Glutamatergic neuron (in vitro differentiated cells): ENCODE data around the gene FBLN1. TPM values are rescaled to one million over a fixed set of nuclear protein-coding genes. Genes with fewer than 3 reads are reported as not detected.
A peak's percentile ranks its signal among the peaks of the same experiment; 100 is the strongest.

ENCODE experiments used
- DNase-seq: peaks from one replicate; pipeline ENCODE4 v3.0.0; 2022
- H3K27ac Mint-ChIP-seq: one replicate; pipeline ENCODE4 v1.8.0; 2020; ENCODE audit warnings: mild to moderate bottlenecking, mixed read lengths, inconsistent platforms; ENCODE audit not compliant: unreplicated experiment
- H3K27me3 Mint-ChIP-seq: one replicate; pipeline ENCODE4 v1.8.0; 2020; ENCODE audit warnings: mild to moderate bottlenecking, moderate library complexity, mixed read lengths, inconsistent platforms; ENCODE audit not compliant: unreplicated experiment
- H3K36me3 Mint-ChIP-seq: one replicate; pipeline ENCODE4 v1.8.0; 2020; ENCODE audit warnings: mild to moderate bottlenecking, mixed read lengths, inconsistent platforms; ENCODE audit not compliant: unreplicated experiment
- H3K4me1 Mint-ChIP-seq: one replicate; pipeline ENCODE4 v1.8.0; 2020; ENCODE audit warnings: mild to moderate bottlenecking, low read depth, mixed read lengths, inconsistent platforms; ENCODE audit not compliant: unreplicated experiment
- H3K4me3 Mint-ChIP-seq: one replicate; pipeline ENCODE4 v1.8.0; 2020; ENCODE audit warnings: mild to moderate bottlenecking, mixed read lengths, inconsistent platforms; ENCODE audit not compliant: unreplicated experiment
- H3K9me3 Mint-ChIP-seq: one replicate; pipeline ENCODE4 v1.8.0; 2020; ENCODE audit warnings: mild to moderate bottlenecking, moderate library complexity, mixed read lengths, inconsistent platforms; ENCODE audit not compliant: unreplicated experiment
- total RNA-seq: library from RNA; stranded (reverse); fragmentation: NEBNext Ultra II Directional; extraction: Animal tissue kit (Norgen Biotek cat#: 25700); gene quantifications from one replicate; pipeline ENCODE4 v1.2.1, GENCODE V29; 2021; ENCODE audit not compliant: unreplicated experiment
- TF ChIP-seq, protein P1 (sequence below): fragments of 200-600 bp; sonication (generic); IDR thresholded peaks from one replicate; pipeline ENCODE4 v1.5.0; 2021; ENCODE audit not compliant: partially characterized antibody, unreplicated experiment

FBLN1 gene
- total RNA-seq, 1 donor from 2014 or later = 184 TPM

DNA sequence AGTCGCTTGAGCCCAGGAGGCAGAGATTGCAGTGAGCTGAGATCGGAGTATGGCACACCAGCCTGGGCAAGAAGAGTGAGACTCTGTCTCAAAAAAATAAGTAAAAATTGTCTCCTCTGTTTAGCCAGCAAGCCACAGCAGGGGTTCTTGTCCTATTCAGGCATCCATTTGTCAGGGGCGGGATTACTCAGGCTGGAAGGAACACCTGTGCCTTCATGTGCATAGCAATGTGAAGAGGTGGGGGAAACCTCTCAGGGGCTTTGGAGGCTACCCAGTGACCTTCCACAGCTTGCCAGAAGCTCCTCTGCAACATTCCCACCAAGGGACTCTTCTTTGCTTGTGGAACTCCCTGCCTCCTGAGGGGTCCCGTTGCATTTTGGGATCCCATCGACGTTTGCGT is 63.3 kb downstream of the FBLN1 start:
- Mint-ChIP-seq H3K27me3 (peaks cover 4% of the 10 kb centered on the region), H3K4me1 (no peaks in the 10 kb centered on the region), H3K9me3 (peaks cover 13% of the 10 kb centered on the region), H3K36me3 (peaks cover 39% of the 10 kb centered on the region), H3K4me3 (no peak overlapping the region), H3K27ac (no peak overlapping the region)
- TF ChIP-seq, protein P1, sequence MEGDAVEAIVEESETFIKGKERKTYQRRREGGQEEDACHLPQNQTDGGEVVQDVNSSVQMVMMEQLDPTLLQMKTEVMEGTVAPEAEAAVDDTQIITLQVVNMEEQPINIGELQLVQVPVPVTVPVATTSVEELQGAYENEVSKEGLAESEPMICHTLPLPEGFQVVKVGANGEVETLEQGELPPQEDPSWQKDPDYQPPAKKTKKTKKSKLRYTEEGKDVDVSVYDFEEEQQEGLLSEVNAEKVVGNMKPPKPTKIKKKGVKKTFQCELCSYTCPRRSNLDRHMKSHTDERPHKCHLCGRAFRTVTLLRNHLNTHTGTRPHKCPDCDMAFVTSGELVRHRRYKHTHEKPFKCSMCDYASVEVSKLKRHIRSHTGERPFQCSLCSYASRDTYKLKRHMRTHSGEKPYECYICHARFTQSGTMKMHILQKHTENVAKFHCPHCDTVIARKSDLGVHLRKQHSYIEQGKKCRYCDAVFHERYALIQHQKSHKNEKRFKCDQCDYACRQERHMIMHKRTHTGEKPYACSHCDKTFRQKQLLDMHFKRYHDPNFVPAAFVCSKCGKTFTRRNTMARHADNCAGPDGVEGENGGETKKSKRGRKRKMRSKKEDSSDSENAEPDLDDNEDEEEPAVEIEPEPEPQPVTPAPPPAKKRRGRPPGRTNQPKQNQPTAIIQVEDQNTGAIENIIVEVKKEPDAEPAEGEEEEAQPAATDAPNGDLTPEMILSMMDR = no peak
- no peak for DNase-seq

DNA sequence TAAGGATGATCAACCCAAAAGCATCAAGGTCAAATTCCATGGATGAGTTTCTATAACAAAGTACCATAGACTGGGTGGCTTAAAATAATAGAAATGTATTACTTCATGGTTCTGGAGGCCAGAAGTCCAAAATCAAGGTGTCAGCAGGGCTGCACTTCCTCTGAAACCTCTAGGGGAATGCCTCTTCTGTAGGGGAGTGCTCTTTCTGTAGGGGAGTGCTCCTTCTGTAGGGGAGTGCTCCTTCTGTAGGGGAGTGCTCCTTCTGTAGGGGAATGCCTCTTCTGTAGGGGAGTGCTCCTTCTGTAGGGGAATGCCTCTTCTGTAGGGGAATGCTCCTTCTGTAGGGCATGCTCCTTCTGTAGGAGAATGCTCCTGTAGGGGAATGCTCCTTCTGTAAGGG is 65.5 kb downstream of the FBLN1 start:
- Mint-ChIP-seq H3K9me3 (peaks cover 12% of the 10 kb centered on the region), H3K4me3 (no peak overlapping the region), H3K4me1 (no peaks in the 10 kb centered on the region), H3K36me3 (peaks cover 25% of the 10 kb centered on the region), H3K27me3 (peaks cover 4% of the 10 kb centered on the region), H3K27ac (no peak overlapping the region)
- TF ChIP-seq, protein P1 = no peak
- DNase-seq = no peak

DNA sequence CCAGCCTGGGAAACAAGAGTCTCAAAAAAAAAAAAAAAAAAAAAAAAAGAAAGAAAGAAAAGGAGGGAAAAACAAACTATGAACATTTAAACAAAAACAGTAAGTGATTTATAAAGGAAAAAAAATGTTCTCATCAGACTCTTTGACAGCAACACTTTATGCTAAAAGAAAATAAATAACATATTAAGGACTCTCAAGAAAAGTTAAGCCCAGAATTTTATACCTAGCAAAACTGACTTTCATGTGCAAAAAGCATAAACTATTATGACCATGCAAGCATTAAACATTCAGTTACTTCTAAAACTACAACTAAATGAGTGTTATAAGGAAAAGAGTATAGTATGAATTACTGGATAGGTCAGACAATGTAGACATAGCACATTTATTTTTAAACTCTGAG is 68.4 kb downstream of the FBLN1 start:
- H3K36me3 Mint-ChIP-seq = peaks cover 18% of the 10 kb centered on the region
- H3K9me3 Mint-ChIP-seq = peaks cover 9% of the 10 kb centered on the region
- DNase-seq = no peak
- no peak overlapping the region for H3K4me3 Mint-ChIP-seq
- peaks cover 3% of the 10 kb centered on the region for H3K4me1 Mint-ChIP-seq
- peaks cover 4% of the 10 kb centered on the region for H3K27me3 Mint-ChIP-seq
- TF ChIP-seq, protein P1 = no peak
- H3K27ac Mint-ChIP-seq = no peak overlapping the region

DNA sequence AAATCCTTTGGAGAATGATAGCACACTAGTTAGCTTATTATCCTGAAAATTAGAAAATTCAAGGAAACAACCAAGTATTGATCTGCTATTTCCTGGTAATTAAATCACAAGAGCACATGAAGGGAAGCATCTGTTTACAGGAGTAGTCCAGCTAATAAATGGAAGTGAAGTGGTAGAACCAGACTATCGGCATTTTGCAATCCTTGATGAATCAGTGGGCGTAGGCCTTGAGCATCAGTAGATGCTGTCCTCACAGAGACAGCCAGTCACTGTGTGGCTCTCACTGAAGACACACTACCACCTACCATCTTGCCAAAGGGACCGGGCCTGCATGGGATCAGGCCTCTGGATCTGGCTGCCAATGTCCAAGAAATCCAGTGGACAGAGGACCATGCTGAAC is 69.8 kb downstream of the FBLN1 start:
- peaks cover 6% of the 10 kb centered on the region for H3K27me3 Mint-ChIP-seq
- no peak overlapping the region for H3K4me3 Mint-ChIP-seq
- TF ChIP-seq, protein P1 = no peak
- no peak for DNase-seq
- peaks cover 18% of the 10 kb centered on the region for H3K36me3 Mint-ChIP-seq
- no peak overlapping the region for H3K27ac Mint-ChIP-seq
- peaks cover 9% of the 10 kb centered on the region for H3K9me3 Mint-ChIP-seq
- H3K4me1 Mint-ChIP-seq = peaks cover 3% of the 10 kb centered on the region

DNA sequence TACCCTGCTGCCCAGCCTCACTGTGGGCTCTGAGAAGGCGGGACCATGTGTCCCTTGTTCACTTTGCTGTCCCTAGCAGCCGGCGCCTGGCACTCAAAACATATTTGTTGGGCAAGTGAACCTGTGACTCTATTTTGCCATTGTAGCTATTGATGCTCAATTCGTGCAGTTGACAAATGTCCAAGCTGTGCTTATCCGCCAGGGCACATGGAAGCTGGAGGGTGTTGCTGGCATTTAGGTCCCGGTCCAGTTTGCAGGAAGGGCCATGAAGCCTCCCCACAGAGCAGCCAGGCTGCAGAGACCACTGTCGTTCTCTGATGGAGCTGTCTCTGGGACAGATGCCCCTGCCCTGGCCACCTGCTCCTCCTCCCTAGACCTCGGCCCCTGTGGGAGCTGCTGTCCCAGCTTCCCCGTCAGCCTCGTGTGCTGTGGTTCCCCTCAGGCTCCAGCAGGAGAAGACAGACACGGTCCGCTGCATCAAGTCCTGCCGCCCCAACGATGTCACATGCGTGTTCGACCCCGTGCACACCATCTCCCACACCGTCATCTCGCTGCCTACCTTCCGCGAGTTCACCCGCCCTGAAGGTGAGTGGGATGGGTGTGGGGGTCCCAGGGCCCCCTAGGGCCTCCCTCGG is 71.5 kb downstream of the FBLN1 start:
- Mint-ChIP-seq H3K4me1 (peaks cover 6% of the 10 kb centered on the region), H3K36me3 (peaks cover 13% of the 10 kb centered on the region), H3K4me3 (no peak overlapping the region), H3K27ac (peak overlapping the region; percentile 82), H3K9me3 (peaks cover 9% of the 10 kb centered on the region), H3K27me3 (peaks cover 7% of the 10 kb centered on the region)
- peak; percentile 71 for DNase-seq
- TF ChIP-seq, protein P1 = peak; percentile 24
